Measurements from ENCODE around the gene JSRP1.
"Not testable (repeated sequence)": the region's sequence is repeated elsewhere in the genome, so short reads cannot be mapped to it uniquely, and the experiment has no call there.

The JSRP1 gene

GRCh38 chr19:2282062-2282861, 26.0 kb upstream of the JSRP1 start, which contains the start of gene PEAK3 (continued):
- TF ChIP-seq PATZ1 (tag by site-specific recombination; IDR thresholded peaks at IDR 0.05) = peak; percentile 24; the same call in 1 of the 2 replicates
- no peak for TF ChIP-seq ZNF10 (tag by site-specific recombination; IDR thresholded peaks at IDR 0.05)

GRCh38 chr19:2281265-2282061, 25.2 kb upstream of the JSRP1 start:
- H3K4me1 ChIP-seq (ENCODE audit: control insufficient read depth, insufficient read depth, low read length); H3K36me3 ChIP-seq (ENCODE audit: control insufficient read depth in 2 of 2, insufficient read depth in 1 of 2, low read length in 2 of 2); H3K4me3 ChIP-seq (ENCODE audit: low read depth, low read length); H3K9me3 ChIP-seq (ENCODE audit: control insufficient read depth, insufficient read depth, low read depth, low read length); H3K27ac ChIP-seq (ENCODE audit: extremely low read depth, low read depth, low read length): not testable (repeated sequence)
- CTCF ChIA-PET = interaction anchor here (0.6 kb wide), 1 partner anchor 330 kb away, joined by 3 read pairs; no protein-coding TSS in a partner anchor
- TF ChIP-seq PRDM4 (tag by site-specific recombination; IDR thresholded peaks at IDR 0.05) (peak; percentile 40; the same call in 1 of the 2 replicates), ZNF768 (tag by site-specific recombination; IDR thresholded peaks at IDR 0.05) (peak; percentile 90)
- POLR2A ChIA-PET = interaction anchor here (0.6 kb wide), 1 partner anchor 443 kb away, joined by 5 read pairs; no protein-coding TSS in a partner anchor

- CTCF ChIA-PET = no interaction called here
- POLR2A ChIA-PET = no interaction called here
- no peaks in the 10 kb centered on the region for H3K4me1 ChIP-seq (ENCODE audit: control insufficient read depth, insufficient read depth, low read length)
- H3K4me3 ChIP-seq (ENCODE audit: low read depth, low read length) = no peak overlapping the region
- no peaks in the 10 kb centered on the region for H3K36me3 ChIP-seq (ENCODE audit: control insufficient read depth in 2 of 2, insufficient read depth in 1 of 2, low read length in 2 of 2)
- H3K27ac ChIP-seq (ENCODE audit: extremely low read depth, low read depth, low read length) = no peak overlapping the region
- H3K9me3 ChIP-seq (ENCODE audit: control insufficient read depth, insufficient read depth, low read depth, low read length) = no peaks in the 10 kb centered on the region
- TF ChIP-seq ZNF843 (tag by site-specific recombination; IDR thresholded peaks at IDR 0.05) (no peak), ZNF391 (tag by site-specific recombination; IDR thresholded peaks at IDR 0.05; ENCODE audit: borderline replicate concordance, low read depth) (no peak), SALL2 (tag by site-specific recombination; IDR thresholded peaks at IDR 0.05; ENCODE audit: borderline replicate concordance) (no peak), SCRT2 (tag by site-specific recombination; IDR thresholded peaks at IDR 0.05) (peak; percentile 95), ZNF701 (tag by site-specific recombination; IDR thresholded peaks at IDR 0.05) (no peak), HOXA7 (CRISPR knock-in tag; IDR thresholded peaks at IDR 0.05; ENCODE audit: borderline replicate concordance) (no peak), HOXC10 (CRISPR knock-in tag; IDR thresholded peaks at IDR 0.05) (no peak), ZNF580 (tag by site-specific recombination; IDR thresholded peaks at IDR 0.05) (no peak), ZFHX2 (tag by site-specific recombination; conservative IDR thresholded peaks at IDR 0.05) (no peak), SETDB1 (IDR thresholded peaks at IDR 0.05; ENCODE audit: insufficient read length, low read length) (no peak), PRDM2 (tag by site-specific recombination; IDR thresholded peaks at IDR 0.05; ENCODE audit: borderline replicate concordance) (no peak), ZNF529 (tag by site-specific recombination; IDR thresholded peaks at IDR 0.05; ENCODE audit: insufficient replicate concordance) (no peak), FEZF1 (tag by site-specific recombination; IDR thresholded peaks at IDR 0.05) (no peak), ZNF791 (tag by site-specific recombination; IDR thresholded peaks at IDR 0.05) (no peak), ZNF768 (tag by site-specific recombination; IDR thresholded peaks at IDR 0.05) (peak; percentile 59; the same call in 1 of the 2 replicates), KLF16 (tag by site-specific recombination; IDR thresholded peaks at IDR 0.05) (no peak)
Observed at GRCh38 chr19:2280633-2281264, 24.5 kb upstream of the JSRP1 start.

All from HEK293 (cell line).